HepG2 (cell line): ENCODE data around the gene CNNM2. TPM values are rescaled to one million over a fixed set of nuclear protein-coding genes. Genes with fewer than 3 reads are reported as not detected.
"Not testable (repeated sequence)": the region's sequence is repeated elsewhere in the genome, so short reads cannot be mapped to it uniquely, and the experiment has no call there.

ENCODE experiments used
- ATAC-seq: fragments of 200-7000 bp; cut with Tn5 transposase; 3 replicates; pipeline ENCODE4 v1.9.1; 2020; ENCODE audit warnings: mild to moderate bottlenecking, moderate library complexity
- BruUV-seq: library from RNA; stranded (reverse); fragments of 400-500 nt; replicated peaks from 2 replicates; lab custom pipeline; 2021; lab: Mats Ljungman, UMichigan
- CTCF ChIA-PET: fragments of 300-600 bp; formaldehyde crosslinking; extraction: SDS; loops from one replicate; lab custom pipeline; 2021; ENCODE audit warnings: low total read pairs, inconsistent platforms, low intra/inter-chr PET ratio; lab: Yijun Ruan, JAX
- POLR2A ChIA-PET: fragments of 350-600 bp; sonication (Branson Sonifier 250); formaldehyde crosslinking; loops from one replicate; lab custom pipeline; 2020; ENCODE audit warnings: antibody characterized with exemption, inconsistent platforms; lab: Yijun Ruan, JAX
- DNase-seq: peaks from one replicate; pipeline ENCODE4 v3.0.0-alpha.2; 2015; ENCODE audit warnings: low spot score
- FAIRE-seq: peaks from 3 replicates; lab custom pipeline; 2011; peaks lifted over from hg19 to GRCh38; lab: Jason Lieb, UNC
- H2AFZ ChIP-seq: one replicate; pipeline ENCODE4 v1.6.1; 2011; ENCODE audit warnings: low read length, inconsistent platforms
- H3K27ac ChIP-seq: fragments of 300-600 bp; 3 replicates; pipeline ENCODE4 v1.8.0; 2011; ENCODE audit warnings: mixed run types, mild to moderate bottlenecking, mixed read lengths, low read length, inconsistent platforms; ENCODE audit not compliant: insufficient read depth; ENCODE audit errors: extremely low read length
- H3K27me3 ChIP-seq, 2 experiments: fragments of 200-600 bp in 1 of 2; 2 replicates in 1 of 2; 3 replicates in 1 of 2; pipeline versions ENCODE4 v1.6.0 to v1.8.0; 2011; ENCODE audit warnings: low read length in 2 of 2, mild to moderate bottlenecking in 2 of 2, moderate library complexity in 2 of 2, inconsistent platforms in 1 of 2; ENCODE audit not compliant: insufficient read depth in 2 of 2, control insufficient read depth in 1 of 2
- H3K36me3 ChIP-seq, 2 experiments: fragments of 200-600 bp in 1 of 2; replicated peaks in 1 of 2; 2 replicates in 1 of 2; 3 replicates in 1 of 2; pipeline versions ENCODE4 v1.5.1 to v1.8.0; 2011; ENCODE audit warnings: low read length in 2 of 2, inconsistent platforms in 1 of 2; ENCODE audit not compliant: insufficient read depth in 2 of 2, control insufficient read depth in 1 of 2
- H3K4me1 ChIP-seq: 2 replicates; pipeline ENCODE4 v1.5.1; 2012; ENCODE audit warnings: low read length, inconsistent platforms; ENCODE audit not compliant: insufficient read depth
- H3K4me2 ChIP-seq: 2 replicates; pipeline ENCODE4 v1.6.0; 2011; ENCODE audit warnings: low read depth, low read length, inconsistent platforms
- H3K4me3 ChIP-seq, 3 experiments: fragments of 200-600 bp in 1 of 3; sonication (generic), shearing (Covaris generic) in 1 of 3; replicated peaks in 1 of 3; 2 replicates each; pipeline ENCODE4 v1.5.1; 2011 to 2016; ENCODE audit warnings: low read length in 3 of 3, inconsistent platforms in 2 of 3, low read depth in 2 of 3, mild to moderate bottlenecking in 2 of 3, control low read depth in 1 of 3, mixed read lengths in 1 of 3; ENCODE audit not compliant: insufficient read depth in 1 of 3
- H3K79me2 ChIP-seq: one replicate; pipeline ENCODE4 v1.6.1; 2011; ENCODE audit warnings: low read length, inconsistent platforms; ENCODE audit not compliant: insufficient read depth
- H3K9ac ChIP-seq: 2 replicates; pipeline ENCODE4 v1.6.0; 2011; ENCODE audit warnings: mild to moderate bottlenecking, low read depth, low read length, inconsistent platforms; ENCODE audit not compliant: insufficient read depth
- H3K9me3 ChIP-seq: 2 replicates; pipeline ENCODE4 v1.5.1; 2012; ENCODE audit warnings: mild to moderate bottlenecking, low read length
- H4K20me1 ChIP-seq: 2 replicates; pipeline ENCODE4 v1.6.0; 2011; ENCODE audit warnings: inconsistent platforms, mild to moderate bottlenecking, low read length, moderate library complexity; ENCODE audit not compliant: insufficient read depth
- BCL6 ChIP-seq: IDR thresholded peaks from 2 replicates; pipeline ENCODE4 v1.6.1; 2016; ENCODE audit warnings: missing genetic modification reagents, missing compliant biosample characterization
- CREM ChIP-seq, 2 experiments: sonication (generic) in 1 of 2; formaldehyde crosslinking in 1 of 2; IDR thresholded peaks; 2 replicates each; pipeline versions ENCODE4 v1.4.0 to v1.6.1; 2016 to 2020; ENCODE audit warnings: antibody characterized with exemption in 1 of 2, mild to moderate bottlenecking in 1 of 2, missing genetic modification reagents in 1 of 2
- FOXA3 ChIP-seq: IDR thresholded peaks from 2 replicates; pipeline ENCODE4 v1.6.1; 2016; ENCODE audit warnings: missing genetic modification reagents, missing compliant biosample characterization
- KDM2A ChIP-seq: sonication (generic); formaldehyde crosslinking; IDR thresholded peaks from 2 replicates; pipeline ENCODE4 v1.4.0; 2020; ENCODE audit warnings: low read depth, missing genetic modification reagents, borderline replicate concordance
- PPARG ChIP-seq: conservative IDR thresholded peaks from 2 replicates; pipeline ENCODE4 v1.6.1; 2016; ENCODE audit warnings: missing biosample characterization, missing genetic modification reagents
- RBM22 ChIP-seq: fragments of 200-400 bp; formaldehyde crosslinking; optimal IDR thresholded peaks from 2 replicates; pipeline ENCODE3; 2017; ENCODE audit warnings: mild to moderate bottlenecking, low read length, moderate library complexity
- SOX13 ChIP-seq, 3 experiments: fragments of 450-650 bp in 1 of 3; sonication (generic) in 1 of 3; formaldehyde crosslinking in 1 of 3; IDR thresholded peaks in 2 of 3; conservative IDR thresholded peaks in 1 of 3; 2 replicates each; pipeline versions ENCODE4 v1.5.0 to v1.6.1; 2016 to 2020; ENCODE audit warnings: antibody characterized with exemption in 1 of 3, mild to moderate bottlenecking in 1 of 3, missing compliant biosample characterization in 1 of 3, missing genetic modification reagents in 1 of 3, moderate library complexity in 1 of 3
- WGBS: methylation state at CpG from one replicate; pipeline ENCODE4 v1.1.6; 2017; ENCODE audit warnings: low lambda C conversion rate; 5-methylcytosine and 5-hydroxymethylcytosine counted together
- in situ Hi-C: cut with HindIII; loops from 2 replicates; pipeline ENCODE4 v1.10.0; 2017; ENCODE audit warnings: low pct_unique_long_range_greater_than_20kb; ENCODE audit not compliant: extremely low pct_ligation_motif_present
- intact Hi-C: fragments of 100-400 bp; cut with micrococcal nuclease; formaldehyde crosslinking; loops from one replicate; pipeline ENCODE4 v1.10.0; 2022; ENCODE audit not compliant: unreplicated experiment
- polyA plus RNA-seq, 8 experiments: library from polyadenylated mRNA; depleted of rRNA in 3 of 8; stranded (reverse) in 7 of 8; unstranded in 1 of 8; fragments of >200 nt; fragmentation: Illumina TruSeq in 4 of 8; extraction: Trizol in 4 of 8; gene quantifications; 2 replicates each; pipeline versions ENCODE4 v1.2.1 to v1.2.3, GENCODE V29; 2011 to 2016; ENCODE audit warnings: low read depth in 4 of 8, missing spikeins in 1 of 8, mixed read lengths in 1 of 8; ENCODE audit not compliant: insufficient read depth in 1 of 8
- total RNA-seq, 5 experiments: library from RNA; depleted of rRNA; stranded (reverse); fragments of >200 nt; fragmentation: Illumina TruSeq; extraction: Trizol; gene quantifications; 2 replicates each; pipeline ENCODE4 v1.2.3, GENCODE V29; 2016; ENCODE audit warnings: low read depth in 1 of 5
- TF ChIP-seq, protein P1 (sequence below): sonication (generic); formaldehyde crosslinking; IDR thresholded peaks from 2 replicates; pipeline ENCODE4 v1.8.0; 2022; ENCODE audit warnings: missing genetic modification reagents, mild to moderate bottlenecking, inconsistent platforms, borderline replicate concordance

The CNNM2 gene
- total and polyA plus RNA-seq, 2 of the 13 experiments (the other 11 are each of a cell fraction or from before 2014, with no cell fraction given) = 7.1 to 9.0 TPM

DNA sequence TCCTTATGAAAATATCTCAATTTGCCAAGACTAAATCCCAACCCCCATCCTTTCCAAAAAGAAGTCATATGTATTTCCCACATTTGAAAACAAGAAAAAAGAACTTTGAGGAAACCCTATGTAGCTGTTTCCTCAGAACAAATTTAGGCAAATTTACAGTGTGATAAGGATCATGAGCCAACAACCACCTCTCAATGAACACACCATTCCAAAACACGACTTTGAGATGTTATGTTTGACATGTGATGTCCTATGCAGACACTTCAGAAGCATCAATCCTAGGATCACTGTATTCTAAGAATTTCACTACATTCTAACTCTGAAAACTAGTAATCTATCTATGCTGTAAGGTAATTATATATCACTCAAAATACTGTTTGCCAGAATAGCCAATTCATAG is 212.8 kb downstream of the CNNM2 start:
- no TSS peak for BruUV-seq
- POLR2A ChIA-PET = interaction anchor here (0.8 kb wide), 1 partner anchor 62 kb away, joined by 3 read pairs; the partner anchor contains the start of gene NT5C2
- 0 out of 2 replicates have a peak, but pooled peaks have one; percentile 15 for TF ChIP-seq CREM (IDR thresholded peaks at IDR 0.05)
- no peak for TF ChIP-seq CREM (CRISPR knock-in tag; IDR thresholded peaks at IDR 0.05)
- TF ChIP-seq FOXA3 (CRISPR knock-in tag) = peak; percentile 32; the same call in 1 of the 2 replicates
- TF ChIP-seq, protein P1, sequence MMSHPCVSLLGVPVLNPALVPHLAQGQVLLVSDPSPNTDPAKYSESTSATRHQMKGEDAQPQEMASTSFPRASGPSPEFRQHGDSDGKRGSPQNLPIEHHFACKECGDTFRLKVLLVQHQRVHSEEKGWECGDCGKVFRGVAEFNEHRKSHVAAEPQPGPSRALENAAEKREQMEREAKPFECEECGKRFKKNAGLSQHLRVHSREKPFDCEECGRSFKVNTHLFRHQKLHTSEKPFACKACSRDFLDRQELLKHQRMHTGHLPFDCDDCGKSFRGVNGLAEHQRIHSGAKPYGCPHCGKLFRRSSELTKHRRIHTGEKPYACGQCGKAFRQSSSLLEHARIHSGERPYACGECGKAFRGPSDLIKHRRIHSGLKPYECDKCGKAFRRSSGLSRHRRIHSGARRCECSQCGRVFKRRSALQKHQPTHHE (CRISPR knock-in tag) = no peak
- no peak for TF ChIP-seq RBM22
- no peak for TF ChIP-seq SOX13 (IDR thresholded peaks at IDR 0.05)
- TF ChIP-seq SOX13 (CRISPR knock-in tag; conservative IDR thresholded peaks at IDR 0.05 in 1 of 2, IDR thresholded peaks at IDR 0.05 in 1 of 2) = peak in 1 of 2 experiments; percentile 60; a peak in 2 of 4 replicates
- TF ChIP-seq PPARG (CRISPR knock-in tag) = 0 out of 2 replicates have a peak, but pooled peaks have one; percentile 26
- no peak for TF ChIP-seq KDM2A (CRISPR knock-in tag)
- peak; percentile 91 for TF ChIP-seq BCL6 (CRISPR knock-in tag)
- Histone ChIP-seq H3K4me1 (peaks cover 30% of the 10 kb centered on the region), H3K79me2 (no peaks in the 10 kb centered on the region), H3K27ac (peak overlapping the region; percentile 25), H3K4me3 (no peak overlapping the region), H4K20me1 (no peaks in the 10 kb centered on the region), H3K9me3 (peaks cover 6% of the 10 kb centered on the region; the same call in 1 of the 2 replicates), H3K36me3 (peaks cover 3 to 9% of the 10 kb centered on the region in 2 experiments), H3K4me2 (peak overlapping the region; percentile 36), H2AFZ (no peak overlapping the region), H3K9ac (no peak overlapping the region), H3K27me3 (no peaks in the 10 kb centered on the region)
- CTCF ChIA-PET = no interaction called here
- DNase-seq (peak; percentile 34), FAIRE-seq (no peak), ATAC-seq (peak; percentile 38)
- intact Hi-C loops (no loop called here), in situ Hi-C loops (no loop called here)
- 0% methylated on average over 1 of the region's 1 CpG for WGBS

- H4K20me1 ChIP-seq, H3K79me2 ChIP-seq, in situ Hi-C loops, H3K9ac ChIP-seq, CTCF ChIA-PET, H3K9me3 ChIP-seq, H3K27ac ChIP-seq, BruUV-seq, POLR2A ChIA-PET, H3K4me2 ChIP-seq, H3K27me3 ChIP-seq, ATAC-seq, FAIRE-seq, DNase-seq, intact Hi-C loops, H3K4me3 ChIP-seq, H2AFZ ChIP-seq: not testable (repeated sequence)
- H3K4me1 ChIP-seq = peaks cover 20% of the 10 kb centered on the region
- 93% methylated on average over 3 of the region's 3 CpGs for WGBS
- peaks cover 4 to 16% of the 10 kb centered on the region in 2 experiments; a peak in 4 of 5 replicates for H3K36me3 ChIP-seq
Measured at GRCh38 chr10:103135168-103135567, 217.1 kb downstream of the CNNM2 start.
